Dermis microvascular lymphatic vessel endothelial cell (primary cell): ENCODE data around the gene NF2. TPM values are rescaled to one million over a fixed set of nuclear protein-coding genes. Genes with fewer than 3 reads are reported as not detected.

ENCODE experiments used
- DNase-seq, 2 donors: peaks; one replicate each; pipeline versions ENCODE4 v3.0.0 to v3.0.0-alpha.2; 2010; ENCODE audit warnings: low read depth in 2 of 2
- total RNA-seq: library from RNA; depleted of rRNA; stranded (reverse); fragments of >200 nt; gene quantifications from 2 replicates; pipeline ENCODE4 v1.2.1, GENCODE V29; 2014

NF2 gene
- total RNA-seq, 1 donor from 2014 or later = 43.8 TPM

DNA sequence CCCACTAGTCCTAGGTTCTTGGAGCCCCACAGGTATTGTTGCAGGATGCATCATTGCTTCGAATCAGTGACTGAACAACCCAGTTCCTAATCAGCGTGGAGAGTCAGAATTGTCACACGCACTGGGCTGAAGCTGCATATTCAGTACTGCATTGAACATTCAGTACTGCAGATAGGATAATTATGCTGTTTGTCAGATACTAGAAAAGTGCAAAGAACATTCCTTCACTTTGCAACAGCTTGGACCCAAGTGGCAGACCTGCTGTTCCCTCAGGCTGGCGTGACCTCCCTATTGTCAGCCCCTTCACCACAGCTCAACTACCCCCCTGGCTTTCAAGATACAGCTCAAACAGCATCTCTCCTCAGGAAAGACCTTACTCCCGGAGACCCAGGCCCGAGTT is 27.6 kb downstream of the NF2 start:
- DNase-seq = no peak

DNA sequence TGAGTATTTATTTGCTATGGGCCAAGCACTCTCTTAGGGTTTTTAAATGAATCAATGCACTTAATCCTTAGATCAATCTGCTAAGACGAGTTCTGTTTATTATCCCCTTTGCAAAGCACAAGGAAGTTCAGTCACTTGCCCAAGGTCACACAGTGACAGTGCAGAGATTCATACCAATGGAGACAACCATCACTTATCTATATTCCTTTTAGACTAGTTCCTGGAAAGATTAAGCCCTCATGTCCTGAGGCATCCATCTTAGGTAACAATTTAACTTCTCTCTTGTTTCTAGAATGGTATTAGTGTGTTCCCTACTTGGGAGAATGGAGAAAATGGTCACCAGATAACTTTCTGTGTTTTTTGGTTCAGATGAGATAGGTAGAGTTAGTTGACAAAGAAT is 28.3 kb downstream of the NF2 start:
- DNase-seq = no peak

DNA sequence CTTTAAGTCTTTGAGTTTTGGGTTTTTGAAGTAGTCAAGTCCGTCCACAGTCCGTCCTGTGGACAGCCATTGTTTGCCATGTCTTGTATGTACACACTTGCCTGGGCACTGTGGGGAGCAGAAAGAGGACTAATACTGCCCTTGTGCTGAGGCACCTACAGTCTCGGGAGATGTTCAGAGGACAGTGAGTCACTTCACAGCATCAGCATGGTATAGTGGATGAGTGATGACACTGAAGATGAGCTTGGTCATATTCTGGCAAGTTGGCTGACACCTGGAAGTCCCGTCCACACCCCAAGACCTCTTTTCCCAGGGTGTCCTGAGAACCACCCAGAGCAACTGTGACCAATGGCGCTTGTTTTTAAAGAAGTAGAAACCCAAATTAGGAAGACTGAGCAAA is 29.2 kb downstream of the NF2 start:
- no peak for DNase-seq

DNA sequence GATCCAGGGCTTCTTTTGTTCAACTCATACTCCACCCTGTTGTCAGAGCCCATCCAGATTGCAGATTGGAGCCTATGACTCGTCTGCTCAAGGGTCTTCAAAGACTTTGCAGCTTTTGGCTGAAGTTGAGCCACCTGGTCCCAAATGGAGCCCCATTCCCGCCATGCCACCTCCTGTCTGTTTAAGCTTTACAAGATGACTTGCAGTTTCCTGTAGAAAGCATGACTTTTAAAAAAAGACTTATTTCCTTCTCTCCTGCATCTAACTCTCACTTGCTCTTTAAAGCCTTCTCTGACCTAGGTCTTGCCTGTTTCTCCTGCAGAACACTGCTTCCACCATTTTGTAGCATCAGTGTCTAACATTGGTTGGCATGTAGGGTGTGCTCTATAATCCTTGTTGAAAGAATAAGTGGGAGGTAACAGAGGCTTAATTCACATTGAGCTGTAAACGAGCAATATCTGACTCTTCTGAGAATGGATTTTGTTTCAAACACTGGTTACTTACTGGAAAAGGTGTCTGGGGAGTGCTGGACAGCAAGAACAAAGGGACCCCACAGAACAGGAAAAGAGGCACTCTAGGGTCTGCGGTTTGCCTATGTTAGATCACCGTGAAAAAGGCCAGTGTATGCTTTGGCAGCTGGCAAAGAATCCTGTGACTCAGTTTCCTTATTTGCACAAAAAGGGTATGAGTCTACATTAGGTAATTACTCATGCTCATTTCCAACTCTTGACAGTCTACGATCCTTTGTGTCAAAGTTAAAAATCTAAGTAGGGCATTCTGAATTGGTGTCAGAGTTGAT is 30.3 kb downstream of the NF2 start:
- peak in 1 of 2 donors; percentile 88 for DNase-seq

DNA sequence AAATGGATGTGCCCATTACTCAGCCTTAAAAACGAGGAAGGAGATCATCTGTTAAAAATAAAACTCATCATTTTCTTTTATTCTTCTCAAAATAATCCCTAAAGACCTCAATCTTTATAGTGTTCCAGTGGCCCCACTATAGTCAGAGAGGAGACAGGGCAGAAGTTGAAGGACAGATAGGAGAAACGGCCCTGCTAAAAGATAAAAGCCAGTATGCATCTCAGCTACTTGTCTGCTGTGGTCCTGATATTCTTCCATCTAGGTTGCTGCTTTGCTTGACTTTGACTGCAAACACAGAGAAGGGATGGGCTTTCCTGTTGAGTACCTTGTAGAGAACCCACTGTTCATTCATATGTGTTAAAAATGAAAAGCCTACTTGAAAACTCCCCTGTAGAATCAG is 31.4 kb downstream of the NF2 start:
- no peak for DNase-seq

DNA sequence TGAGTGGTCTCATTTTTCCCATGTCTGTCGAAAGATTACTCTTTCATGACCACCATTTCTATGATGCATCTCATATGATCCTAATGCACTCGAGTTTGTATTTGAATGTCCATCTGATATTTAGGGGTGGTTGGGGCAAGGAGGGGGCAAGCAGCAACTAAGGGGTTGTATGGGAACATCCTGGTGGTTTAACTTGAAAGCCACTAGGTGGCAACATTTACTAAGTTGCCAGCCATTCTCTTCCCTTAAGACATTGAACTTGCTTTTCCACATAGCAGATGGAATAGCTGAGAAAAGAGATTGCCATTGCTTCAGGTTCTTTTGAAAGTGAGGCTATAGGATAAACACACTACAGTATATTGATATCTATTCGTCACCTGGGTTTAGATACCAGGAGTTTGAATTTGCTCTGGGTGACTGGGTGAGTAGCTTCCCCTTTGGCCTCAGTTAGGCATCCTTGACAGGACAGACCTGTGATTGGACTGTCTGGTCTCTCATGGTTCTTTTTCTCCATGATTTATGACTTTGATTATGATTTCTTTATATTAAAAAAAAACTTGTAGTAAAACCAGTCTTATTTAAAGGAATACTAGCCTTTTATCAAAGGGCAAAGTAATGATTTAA is 32.4 kb downstream of the NF2 start:
- DNase-seq = peak; percentile 20 to 71

DNA sequence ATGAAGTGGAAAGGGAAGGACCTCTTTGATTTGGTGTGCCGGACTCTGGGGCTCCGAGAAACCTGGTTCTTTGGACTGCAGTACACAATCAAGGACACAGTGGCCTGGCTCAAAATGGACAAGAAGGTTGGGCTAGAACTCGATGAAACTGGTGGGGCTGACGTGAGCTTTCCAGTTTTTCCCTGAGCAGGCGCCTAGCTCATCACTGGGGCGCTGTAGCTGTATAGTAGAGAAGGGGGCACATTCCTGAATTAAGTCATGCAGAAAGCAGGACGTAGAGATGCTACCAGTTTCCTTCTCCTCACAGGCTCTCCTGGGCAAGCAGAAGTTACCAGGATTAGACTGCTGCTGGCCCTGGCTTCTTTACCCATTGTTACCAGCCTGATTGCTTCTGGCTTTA is 33.3 kb downstream of the NF2 start:
- no peak for DNase-seq

DNA sequence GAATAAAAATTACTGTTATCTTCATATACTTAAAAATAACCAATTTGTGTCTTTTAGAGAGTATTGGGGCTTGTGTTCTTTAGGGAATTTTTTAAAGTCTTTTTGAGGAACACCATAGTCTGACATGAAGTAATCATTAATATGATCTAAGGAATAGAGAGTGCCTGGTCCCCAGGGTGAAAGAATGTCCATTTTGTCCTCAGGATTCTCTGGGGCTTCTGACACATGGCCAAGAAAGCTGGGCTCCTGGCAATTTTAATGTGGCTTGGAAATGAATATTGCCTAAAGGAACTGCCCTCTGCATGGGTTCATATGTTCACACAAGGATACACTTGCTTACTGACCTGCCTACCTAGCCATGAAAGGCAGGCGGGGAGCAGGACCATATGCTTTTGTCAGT is 33.7 kb downstream of the NF2 start:
- DNase-seq = no peak

DNA sequence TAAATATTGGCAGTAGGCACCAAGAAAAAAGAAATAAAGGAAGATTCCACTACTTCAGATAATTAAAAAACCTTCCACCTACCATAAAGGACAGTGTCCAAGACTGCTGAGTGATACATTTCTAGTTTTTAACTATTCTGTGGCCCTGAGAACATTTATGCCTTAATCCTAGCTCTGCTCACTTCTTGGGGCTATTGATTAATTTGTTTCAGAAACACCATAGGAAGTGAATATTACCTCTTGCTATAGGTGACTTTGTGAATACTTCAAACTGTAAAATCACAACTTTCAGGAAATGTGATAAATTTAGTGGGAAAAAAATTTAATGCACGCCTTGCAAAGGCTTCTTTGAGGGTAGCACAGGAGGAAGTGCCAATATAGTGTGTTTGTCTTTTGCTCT is 35.2 kb downstream of the NF2 start:
- DNase-seq = no peak

DNA sequence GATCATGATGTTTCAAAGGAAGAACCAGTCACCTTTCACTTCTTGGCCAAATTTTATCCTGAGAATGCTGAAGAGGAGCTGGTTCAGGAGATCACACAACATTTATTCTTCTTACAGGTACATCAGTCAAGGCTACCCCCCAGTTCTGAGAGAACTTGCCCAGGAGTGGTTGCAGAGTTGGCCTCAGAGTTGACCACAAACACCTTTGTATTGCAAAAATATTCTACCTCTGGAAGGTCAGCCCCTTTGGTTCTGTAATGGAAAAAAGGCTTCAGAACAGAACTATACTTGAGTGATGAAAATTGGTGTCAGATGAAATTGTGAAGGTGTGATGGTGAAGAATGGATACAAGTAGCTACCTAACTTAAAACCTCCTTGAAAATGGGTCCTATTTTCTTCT is 35.7 kb downstream of the NF2 start:
- no peak for DNase-seq

DNA sequence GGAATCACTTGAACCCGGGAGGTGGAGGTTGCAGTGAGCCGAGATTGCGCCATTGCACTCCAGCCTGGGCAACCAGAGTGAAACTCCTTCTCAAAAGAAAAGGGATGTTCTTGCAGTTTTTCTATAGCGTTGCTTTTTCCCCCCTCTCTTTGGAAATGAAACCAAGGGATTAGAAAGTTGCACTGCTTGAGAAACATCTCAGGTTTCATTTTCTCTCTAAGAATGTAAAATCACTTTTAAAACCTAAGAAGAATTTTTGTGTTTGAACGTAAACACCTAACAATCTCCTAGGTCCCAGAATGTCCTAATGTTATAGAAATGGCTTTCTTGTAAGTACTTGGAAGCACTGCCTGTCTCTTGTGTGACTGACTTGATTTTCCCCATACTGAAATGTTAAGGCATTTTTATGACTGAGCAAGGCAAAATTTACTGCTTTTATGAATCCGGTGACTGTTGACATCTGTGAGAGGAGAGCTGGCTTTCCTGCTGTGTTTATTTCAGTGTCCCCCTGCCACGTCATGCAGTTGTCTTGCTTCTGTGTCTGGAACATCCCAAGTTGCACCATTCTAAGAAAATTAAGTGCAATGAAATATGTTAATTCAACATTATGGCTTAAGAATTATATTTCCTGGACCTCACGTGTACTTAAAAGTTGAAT is 37.7 kb downstream of the NF2 start:
- DNase-seq = no peak

DNA sequence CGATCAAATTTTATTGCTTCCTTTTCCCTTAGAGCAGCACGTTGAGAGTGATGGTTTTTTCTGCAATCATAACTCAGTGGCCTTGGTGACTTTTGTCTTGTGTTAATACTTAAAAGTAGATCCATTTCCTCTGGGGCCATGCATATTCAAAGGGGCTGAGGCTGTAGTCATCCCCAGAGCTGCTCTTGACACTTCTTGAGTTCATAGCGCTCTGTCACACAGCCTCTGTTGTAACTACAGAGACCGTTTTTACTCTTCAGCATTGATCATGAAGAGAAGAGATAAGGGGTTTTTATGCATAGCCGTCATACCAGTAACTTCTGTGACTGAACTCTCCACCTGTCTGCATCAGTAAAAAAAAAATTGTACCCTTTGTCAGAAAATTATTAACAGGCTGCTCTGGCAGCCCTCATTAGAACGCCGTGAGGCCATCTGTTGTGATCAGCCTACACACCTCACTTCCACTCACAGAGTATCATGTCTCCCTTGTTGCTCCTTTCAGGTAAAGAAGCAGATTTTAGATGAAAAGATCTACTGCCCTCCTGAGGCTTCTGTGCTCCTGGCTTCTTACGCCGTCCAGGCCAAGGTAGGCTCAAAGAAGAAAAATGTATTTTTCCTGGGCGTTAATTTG is 38.4 kb downstream of the NF2 start:
- DNase-seq = no peak

DNA sequence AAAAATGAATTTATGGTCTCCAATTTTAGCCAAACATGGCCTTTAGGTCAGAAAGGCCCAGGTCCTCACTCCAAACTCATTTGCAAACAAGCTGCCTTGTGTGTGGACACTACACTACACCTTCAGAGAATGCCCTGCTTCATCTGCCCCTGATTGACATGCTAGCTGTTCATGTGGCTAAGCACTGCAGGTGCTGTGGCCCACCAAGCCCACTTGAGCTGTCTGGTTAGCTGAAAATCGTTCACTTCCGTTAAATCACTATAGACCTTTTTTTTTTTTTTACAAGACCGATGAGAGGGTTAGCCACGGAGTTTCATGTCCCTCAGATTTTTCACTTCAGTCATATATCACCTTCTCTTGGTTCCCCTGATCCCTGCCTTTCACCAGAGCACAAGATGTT is 39.3 kb downstream of the NF2 start:
- no peak for DNase-seq

DNA sequence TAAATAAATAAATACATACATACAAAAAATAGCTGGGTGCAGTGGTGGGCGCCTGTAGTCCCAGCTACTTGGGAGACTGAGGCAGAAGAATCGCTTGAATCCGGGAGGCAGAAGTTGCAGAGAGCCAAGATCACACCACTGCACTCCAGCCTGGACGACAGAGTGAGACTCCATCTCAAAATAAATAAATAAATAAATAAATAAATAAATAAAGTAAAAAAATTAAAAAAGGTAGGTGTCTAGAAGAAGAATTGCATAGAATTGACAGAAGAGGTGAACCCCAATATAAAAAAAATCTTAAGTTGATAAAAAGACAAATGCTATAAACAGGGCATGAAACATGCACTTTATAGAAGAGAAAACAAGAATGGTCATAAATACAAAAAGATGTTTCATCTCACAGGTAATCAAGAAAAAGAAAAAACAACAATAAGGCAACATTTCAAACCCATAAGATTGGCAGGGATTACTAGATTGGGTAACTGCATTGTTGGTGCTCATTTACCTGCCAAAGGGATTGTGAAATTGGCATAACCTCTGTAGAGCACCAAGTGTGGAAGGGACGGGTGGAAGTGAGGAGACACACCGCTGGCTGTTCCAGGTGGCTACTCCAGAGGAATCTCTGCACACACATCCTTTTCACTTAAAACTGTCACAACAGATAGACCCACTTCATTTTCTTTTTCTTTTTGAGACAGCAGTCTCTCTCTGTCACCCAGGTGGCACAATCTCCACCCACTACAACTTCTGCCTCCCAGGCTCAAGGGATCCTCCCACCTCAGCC is 44.7 kb downstream of the NF2 start:
- no peak for DNase-seq

DNA sequence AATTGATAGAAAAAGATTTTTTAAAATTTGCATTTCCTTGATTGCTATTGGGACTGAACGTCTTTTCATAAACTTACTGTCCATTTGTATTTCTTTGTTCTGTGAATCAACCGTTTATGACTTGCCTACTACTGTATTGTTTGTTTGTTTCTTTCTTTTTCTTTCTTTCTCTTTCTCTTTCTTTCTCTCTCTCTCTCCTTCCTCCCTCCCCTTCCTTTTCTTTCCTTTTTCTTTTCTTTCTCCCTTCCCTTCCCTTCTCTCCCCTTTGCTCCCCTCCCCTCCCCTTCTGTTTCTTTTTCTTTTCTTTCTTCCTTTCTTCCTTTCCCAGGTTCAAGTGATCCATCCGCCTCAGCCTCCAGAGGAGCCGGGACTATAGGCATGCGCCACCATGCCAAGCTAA is 46.9 kb downstream of the NF2 start:
- no peak for DNase-seq

DNA sequence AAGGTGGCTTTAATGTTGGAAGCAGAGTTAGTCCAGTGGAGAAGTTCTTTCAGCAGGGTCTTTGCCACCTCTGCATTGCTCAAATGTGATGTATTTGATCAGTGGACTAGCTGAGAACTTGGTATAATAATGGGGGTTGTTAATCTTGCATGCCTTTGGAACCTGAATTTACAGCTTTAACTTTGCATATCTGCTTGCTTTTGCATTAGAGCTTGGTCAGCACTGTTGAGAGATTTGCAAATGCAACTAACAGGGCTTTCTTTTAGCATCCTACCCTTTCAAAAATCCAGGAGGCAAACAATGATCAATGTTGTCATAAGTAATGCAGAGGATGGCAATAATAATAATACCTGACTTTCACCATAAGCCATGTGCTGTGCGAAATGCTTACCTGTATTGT is 48.2 kb downstream of the NF2 start:
- no peak for DNase-seq

DNA sequence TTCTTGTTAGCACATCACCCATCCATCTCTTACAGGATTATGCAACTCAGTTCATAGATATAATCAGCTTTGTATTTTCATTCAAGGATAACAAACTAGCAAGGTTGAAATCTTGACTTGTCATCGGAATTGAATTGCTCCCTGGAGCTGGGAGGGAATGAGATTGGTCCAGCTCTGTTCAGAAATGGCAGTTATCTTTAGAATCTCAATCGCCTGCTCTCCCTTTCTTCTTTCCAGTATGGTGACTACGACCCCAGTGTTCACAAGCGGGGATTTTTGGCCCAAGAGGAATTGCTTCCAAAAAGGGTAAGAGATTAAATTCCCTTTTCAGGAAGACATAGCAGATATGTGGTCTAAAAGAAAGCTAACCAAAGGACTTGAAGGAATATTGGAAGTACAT is 51.0 kb downstream of the NF2 start:
- DNase-seq = no peak

DNA sequence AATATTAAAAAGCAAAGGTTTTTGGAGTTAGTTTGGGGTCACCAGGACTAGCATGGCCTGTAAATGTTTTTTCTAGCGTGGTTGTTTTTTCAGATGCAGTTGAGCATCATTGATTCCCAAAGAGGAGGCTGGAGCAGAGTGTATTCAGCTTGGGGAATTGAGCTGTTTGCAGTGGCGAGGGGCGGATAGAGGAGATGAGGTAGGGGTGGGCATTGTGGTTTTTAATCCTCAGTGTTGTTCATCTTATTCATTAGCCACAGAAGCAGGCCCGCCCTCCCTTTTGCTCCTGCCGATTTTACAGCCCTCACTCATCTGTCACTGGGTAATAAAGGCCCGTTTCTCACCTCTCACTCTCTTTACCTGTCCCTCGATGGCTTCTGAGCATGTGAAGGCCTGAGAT is 51.4 kb downstream of the NF2 start:
- no peak for DNase-seq

DNA sequence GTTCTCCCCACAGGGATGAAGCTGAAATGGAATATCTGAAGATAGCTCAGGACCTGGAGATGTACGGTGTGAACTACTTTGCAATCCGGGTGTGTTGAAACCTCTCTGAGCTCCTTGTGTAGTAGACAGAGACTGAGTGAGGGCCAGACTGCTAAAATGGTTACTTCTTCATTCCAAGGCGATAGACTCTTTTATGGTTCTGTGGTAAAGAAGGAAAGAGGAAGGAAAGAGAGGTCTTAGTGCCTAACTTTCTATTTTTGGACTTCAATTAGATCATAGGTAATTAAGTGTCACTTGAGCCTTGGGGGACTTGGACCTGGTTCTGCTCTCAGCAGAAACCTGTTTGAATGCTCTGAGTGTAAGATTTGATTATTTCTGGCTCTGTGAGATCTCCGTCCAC is 54.7 kb downstream of the NF2 start:
- no peak for DNase-seq

DNA sequence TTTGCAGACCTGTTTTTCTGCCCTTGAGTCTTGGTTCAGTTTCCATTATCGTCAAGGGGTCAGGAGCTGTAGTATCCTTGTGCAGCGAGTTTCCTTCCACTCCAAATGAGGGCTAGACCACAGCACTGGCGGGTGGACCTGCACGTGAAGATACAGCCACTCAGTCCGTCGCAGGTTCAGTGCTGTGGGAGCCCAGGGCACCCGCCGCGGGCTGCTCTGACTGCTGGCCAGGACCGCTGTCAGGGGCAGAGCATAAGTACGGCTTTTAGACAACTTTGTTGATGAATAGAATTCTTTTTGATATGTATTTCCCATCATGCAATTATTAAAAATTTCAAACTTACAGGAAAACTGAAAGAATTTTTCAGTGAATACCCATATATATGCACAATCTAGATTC is 56.6 kb downstream of the NF2 start:
- DNase-seq = no peak

DNA sequence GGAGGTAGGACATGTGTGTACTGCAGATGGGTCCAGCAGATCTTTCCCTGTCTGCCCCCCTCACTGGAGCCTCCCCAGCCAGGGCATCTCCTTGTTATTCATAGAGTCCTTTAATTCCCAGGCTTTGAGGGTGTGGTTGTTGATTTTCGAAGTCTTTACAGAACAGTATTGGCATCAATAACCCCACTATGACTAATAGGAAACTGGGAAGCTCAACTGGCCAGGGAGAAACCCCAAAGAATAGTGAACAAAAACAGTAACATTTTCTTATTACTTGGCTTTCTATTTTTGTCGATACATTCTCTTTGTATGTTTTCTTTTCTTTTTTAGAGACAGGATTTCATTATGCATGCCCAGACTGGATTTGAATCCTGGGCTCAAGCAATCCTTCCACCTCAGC is 57.9 kb downstream of the NF2 start:
- DNase-seq = peak in 1 of 2 donors; percentile 84
